ENCODE measurements around the gene COG5. TPM values are rescaled to one million over a fixed set of nuclear protein-coding genes. Genes with fewer than 3 reads are reported as not detected.

Gene COG5
- total RNA-seq, 2 experiments from 2014 or later, result 34.1 to 35.5 TPM

DNA sequence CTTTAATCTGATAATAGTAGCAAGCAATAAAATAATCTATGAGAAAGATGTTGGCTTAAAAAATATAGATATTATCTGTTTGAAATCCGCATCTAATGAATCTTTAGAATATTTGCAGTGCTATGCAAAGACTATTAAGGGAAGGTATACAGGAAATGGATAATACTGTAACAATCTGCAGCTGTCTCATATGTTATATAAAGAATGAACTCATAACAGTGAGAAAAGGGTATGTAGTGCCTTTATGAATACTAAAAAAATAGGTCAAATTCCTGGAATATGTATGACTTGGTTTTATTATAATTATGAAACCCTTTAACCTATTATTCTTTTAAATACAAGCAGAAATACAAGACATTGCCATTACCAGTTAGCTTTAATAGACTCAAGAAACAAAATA is 198.9 kb downstream of the COG5 start:
- POLR2A ChIA-PET, result no interaction called here

DNA sequence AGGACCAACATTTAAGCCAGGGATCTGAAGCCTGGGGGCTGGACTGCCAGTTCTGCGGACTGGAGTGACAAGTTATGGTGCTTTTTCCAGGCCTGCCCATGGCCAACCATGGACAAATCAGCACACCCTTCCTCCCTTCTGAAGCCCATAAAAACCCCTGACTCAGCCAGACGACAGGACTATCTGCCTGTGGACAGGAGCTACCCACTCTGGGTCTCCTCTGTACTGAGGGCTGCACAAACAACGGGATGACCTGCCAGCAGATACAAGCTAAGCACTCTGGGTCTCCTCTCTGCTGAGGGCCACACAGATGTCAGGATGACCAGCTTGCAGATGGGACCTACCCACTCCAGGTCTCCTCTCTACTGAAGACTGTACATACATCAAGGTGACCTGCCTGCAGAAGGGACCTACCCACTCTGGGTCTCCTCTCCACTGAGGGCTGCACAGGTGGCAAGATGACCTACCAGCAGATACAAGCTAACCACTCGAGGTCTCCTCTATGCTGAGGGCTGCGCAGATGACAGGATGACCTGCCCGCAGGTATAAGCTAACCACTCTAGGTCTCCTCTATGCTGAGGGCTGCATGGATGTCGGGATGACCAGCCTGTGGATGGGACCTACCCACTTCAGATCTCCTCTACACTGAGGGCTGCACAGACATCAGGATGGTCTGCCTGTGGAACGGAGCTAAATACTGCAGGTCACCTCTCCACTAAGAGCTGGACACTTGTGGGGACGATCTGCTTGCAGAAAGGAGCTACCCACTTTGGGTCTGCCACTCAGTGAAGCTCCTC is 204.0 kb downstream of the COG5 start:
- POLR2A ChIA-PET, result no interaction called here
- H3K27ac Mint-ChIP-seq, result no peak overlapping the region
- H3K4me3 Mint-ChIP-seq, result no peak overlapping the region
- ATAC-seq (no peak), DNase-seq (no peak)
- peaks cover 51% of the 10 kb centered on the region for H3K36me3 Mint-ChIP-seq (ENCODE audit: low read depth)
- CTCF ChIA-PET, result no interaction called here
- no peaks in the 10 kb centered on the region for H3K27me3 Mint-ChIP-seq
- intact Hi-C loops (cut with DNase I, micrococcal nuclease), result no loop called here
- peaks cover 9% of the 10 kb centered on the region for H3K9me3 Mint-ChIP-seq (ENCODE audit: low read depth)
- no peaks in the 10 kb centered on the region for H3K4me1 Mint-ChIP-seq

More for the DNA sequence above, 198.9 kb downstream of the COG5 start:
- H3K9me3 Mint-ChIP-seq (ENCODE audit: low read depth), result peaks cover 6% of the 10 kb centered on the region
- CTCF ChIA-PET, result interaction anchor here (0.6 to 0.7 kb wide), 2 partner anchors 11 to 506 kb away, joined by 3 read pairs; no protein-coding TSS in a partner anchor
- peaks cover 39% of the 10 kb centered on the region for H3K36me3 Mint-ChIP-seq (ENCODE audit: low read depth)
- no peak for ATAC-seq
- intact Hi-C loops (cut with DNase I, micrococcal nuclease), result no loop called here
- no peak for DNase-seq
- no peaks in the 10 kb centered on the region for H3K27me3 Mint-ChIP-seq
- H3K4me1 Mint-ChIP-seq, result no peaks in the 10 kb centered on the region
- no peak overlapping the region for H3K4me3 Mint-ChIP-seq
- H3K27ac Mint-ChIP-seq, result no peak overlapping the region

DNA sequence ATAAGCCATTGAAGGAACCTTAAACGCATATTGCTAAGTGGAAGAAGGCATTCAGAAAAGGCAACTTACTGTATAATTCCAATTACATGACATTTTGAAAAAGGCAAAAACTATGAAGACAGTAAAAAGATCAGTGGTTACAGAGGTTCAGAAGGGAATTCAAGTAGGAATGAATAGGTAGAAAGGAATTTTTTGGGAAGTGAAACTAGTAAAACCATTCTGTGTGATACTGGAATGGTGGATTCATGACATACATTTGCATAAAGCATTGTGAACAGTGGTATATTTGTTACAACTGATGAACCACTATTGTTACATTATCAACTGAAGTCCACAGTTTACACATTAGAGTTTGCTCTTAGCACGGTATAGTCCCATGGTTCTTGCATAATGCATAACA is 208.1 kb downstream of the COG5 start:
- ChIA-PET POLR2A (no interaction called here), CTCF (no interaction called here)
- H3K36me3 Mint-ChIP-seq (ENCODE audit: low read depth), result peaks cover 28% of the 10 kb centered on the region
- no peak overlapping the region for H3K27ac Mint-ChIP-seq
- H3K4me1 Mint-ChIP-seq, result no peaks in the 10 kb centered on the region
- DNase-seq (no peak), ATAC-seq (no peak)
- H3K27me3 Mint-ChIP-seq, result no peaks in the 10 kb centered on the region
- peaks cover 9% of the 10 kb centered on the region for H3K9me3 Mint-ChIP-seq (ENCODE audit: low read depth)
- intact Hi-C loops (cut with DNase I, micrococcal nuclease), result no loop called here
- H3K4me3 Mint-ChIP-seq, result no peak overlapping the region

DNA sequence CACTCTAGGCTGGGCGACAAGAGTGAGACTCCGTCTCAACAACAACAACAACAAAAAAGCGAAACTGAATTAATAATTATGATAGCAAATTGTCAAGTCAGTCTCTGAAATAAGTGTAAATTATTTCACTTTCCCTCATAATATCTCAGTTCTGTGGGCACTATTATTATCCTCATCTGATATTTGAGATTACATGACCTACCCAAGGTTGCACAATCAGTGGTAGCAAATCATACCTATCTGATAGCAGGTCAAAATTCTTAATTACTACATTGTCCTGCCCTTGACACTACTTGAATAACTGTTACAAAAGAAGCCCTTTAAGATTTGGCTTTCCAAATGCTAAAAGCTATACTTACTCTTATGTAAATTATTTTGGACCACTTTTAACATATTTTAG is 209.1 kb downstream of the COG5 start:
- POLR2A ChIA-PET, result no interaction called here
- ATAC-seq, result no peak
- H3K27ac Mint-ChIP-seq, result no peak overlapping the region
- peaks cover 1% of the 10 kb centered on the region for H3K9me3 Mint-ChIP-seq (ENCODE audit: low read depth)
- peaks cover 18% of the 10 kb centered on the region for H3K36me3 Mint-ChIP-seq (ENCODE audit: low read depth)
- H3K4me1 Mint-ChIP-seq, result no peaks in the 10 kb centered on the region
- CTCF ChIA-PET, result interaction anchor here (1.3 kb wide), 1 partner anchor 11 kb away, joined by 3 read pairs; no protein-coding TSS in a partner anchor
- H3K4me3 Mint-ChIP-seq, result no peak overlapping the region
- intact Hi-C loops (cut with DNase I, micrococcal nuclease), result no loop called here
- H3K27me3 Mint-ChIP-seq, result no peaks in the 10 kb centered on the region
- DNase-seq, result no peak

DNA sequence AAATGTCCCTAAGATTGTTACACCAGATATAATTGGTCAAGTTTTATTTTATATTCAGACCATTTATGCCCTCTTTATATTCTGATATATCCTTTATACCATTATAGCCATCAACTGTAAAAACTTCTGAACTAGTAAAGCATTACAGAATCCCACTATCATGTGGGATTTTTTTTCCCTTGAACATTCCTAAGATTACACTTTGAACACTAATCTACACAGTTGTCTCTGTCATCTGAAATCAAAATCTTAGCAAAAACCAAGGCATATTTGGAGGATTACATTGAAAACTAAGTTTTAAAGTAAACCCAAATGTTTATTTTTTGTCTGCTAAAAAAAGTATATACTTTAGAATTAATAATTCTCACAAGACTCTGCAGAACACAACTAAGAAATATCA is 210.0 kb downstream of the COG5 start:
- intact Hi-C loops (cut with DNase I, micrococcal nuclease), result no loop called here
- CTCF ChIA-PET, result interaction anchor here (1.3 kb wide), 1 partner anchor 11 kb away, joined by 3 read pairs; no protein-coding TSS in a partner anchor
- POLR2A ChIA-PET, result no interaction called here
- no peak for DNase-seq
- Mint-ChIP-seq H3K36me3 (ENCODE audit: low read depth) (peaks cover 9% of the 10 kb centered on the region), H3K4me1 (no peaks in the 10 kb centered on the region), H3K9me3 (ENCODE audit: low read depth) (no peaks in the 10 kb centered on the region), H3K27ac (no peak overlapping the region), H3K27me3 (no peaks in the 10 kb centered on the region), H3K4me3 (no peak overlapping the region)
- ATAC-seq, result no peak

DNA sequence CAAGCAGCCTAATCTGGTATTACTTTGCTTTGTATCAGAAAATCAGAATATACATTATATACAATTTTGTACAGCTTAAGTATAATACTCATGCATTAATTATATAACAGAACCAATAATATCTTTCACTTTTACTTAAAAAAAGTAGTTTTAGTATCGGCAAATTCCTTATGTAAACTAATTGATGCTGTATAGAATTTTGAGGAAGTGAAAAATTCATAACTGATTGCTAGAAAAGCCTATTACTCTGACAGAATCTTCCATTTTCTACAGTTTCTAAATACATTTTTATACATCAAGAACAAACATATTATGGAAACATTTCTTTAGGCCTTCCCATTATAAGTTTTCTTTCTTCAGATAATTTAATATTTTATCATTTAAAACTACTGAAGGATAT is 217.8 kb downstream of the COG5 start:
- POLR2A ChIA-PET, result no interaction called here
- Mint-ChIP-seq H3K27ac (no peak overlapping the region), H3K27me3 (no peaks in the 10 kb centered on the region), H3K4me3 (no peak overlapping the region), H3K9me3 (ENCODE audit: low read depth) (peaks cover 6% of the 10 kb centered on the region), H3K36me3 (ENCODE audit: low read depth) (peaks cover 17% of the 10 kb centered on the region), H3K4me1 (no peaks in the 10 kb centered on the region)
- ATAC-seq (no peak), DNase-seq (no peak)
- intact Hi-C loops (cut with DNase I, micrococcal nuclease), result no loop called here
- CTCF ChIA-PET, result no interaction called here

DNA sequence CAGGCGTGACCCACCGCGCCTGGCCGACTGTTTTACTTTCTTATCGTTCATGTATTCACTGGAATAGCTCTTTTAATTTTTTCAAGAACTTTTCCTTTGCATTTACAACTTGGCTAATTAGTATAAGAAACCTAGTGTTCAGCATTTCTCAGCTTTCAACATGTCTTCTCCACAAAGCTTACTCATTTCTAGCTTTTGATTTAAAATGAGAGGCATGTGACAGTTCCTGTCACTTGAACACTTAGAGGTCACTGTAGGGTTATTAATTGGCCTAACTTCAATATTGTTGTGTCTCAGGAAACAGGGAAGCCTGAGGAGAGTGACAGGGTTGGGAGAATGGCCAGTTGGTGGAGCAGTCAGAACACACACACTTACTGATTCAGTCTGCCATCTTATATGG is 218.9 kb downstream of the COG5 start:
- H3K27me3 Mint-ChIP-seq, result no peaks in the 10 kb centered on the region
- DNase-seq, result no peak
- H3K27ac Mint-ChIP-seq, result no peak overlapping the region
- peak; percentile 30 for ATAC-seq
- ChIA-PET POLR2A (no interaction called here), CTCF (interaction anchor here (1.0 to 1.3 kb wide), 2 partner anchors 11 to 30 kb away, joined by 3 to 4 read pairs; no protein-coding TSS in a partner anchor)
- intact Hi-C loops (cut with DNase I, micrococcal nuclease), result no loop called here
- peaks cover 2% of the 10 kb centered on the region for H3K4me1 Mint-ChIP-seq
- H3K9me3 Mint-ChIP-seq (ENCODE audit: low read depth), result peaks cover 6% of the 10 kb centered on the region
- no peak overlapping the region for H3K4me3 Mint-ChIP-seq
- peaks cover 22% of the 10 kb centered on the region for H3K36me3 Mint-ChIP-seq (ENCODE audit: low read depth)

DNA sequence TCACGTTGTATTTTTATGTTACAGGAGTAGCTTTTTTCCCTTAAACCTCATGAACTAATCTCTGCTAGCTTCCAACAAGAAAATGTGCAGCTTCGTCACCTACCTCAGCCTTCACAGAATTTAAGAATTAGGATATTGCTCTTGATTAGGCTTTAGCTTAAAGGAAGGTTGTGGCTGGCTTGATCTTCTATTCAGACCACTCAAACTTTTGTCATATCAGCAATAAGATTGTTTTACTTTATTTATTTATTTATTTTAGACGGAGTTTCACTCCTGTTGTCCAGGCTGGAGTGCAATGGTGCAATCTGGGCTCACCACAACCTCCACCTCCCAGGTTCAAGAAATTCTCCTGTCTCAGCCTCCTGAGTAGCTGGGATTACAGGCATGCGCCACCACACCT is 219.4 kb downstream of the COG5 start:
- POLR2A ChIA-PET, result no interaction called here
- DNase-seq, result no peak
- CTCF ChIA-PET, result interaction anchor here (1.0 to 1.3 kb wide), 2 partner anchors 11 to 30 kb away, joined by 3 to 4 read pairs; no protein-coding TSS in a partner anchor
- Mint-ChIP-seq H3K4me3 (no peak overlapping the region), H3K27me3 (no peaks in the 10 kb centered on the region), H3K36me3 (ENCODE audit: low read depth) (peaks cover 22% of the 10 kb centered on the region), H3K27ac (no peak overlapping the region), H3K9me3 (ENCODE audit: low read depth) (peaks cover 6% of the 10 kb centered on the region), H3K4me1 (peaks cover 2% of the 10 kb centered on the region)
- intact Hi-C loops (cut with DNase I, micrococcal nuclease), result no loop called here
- ATAC-seq, result no peak

DNA sequence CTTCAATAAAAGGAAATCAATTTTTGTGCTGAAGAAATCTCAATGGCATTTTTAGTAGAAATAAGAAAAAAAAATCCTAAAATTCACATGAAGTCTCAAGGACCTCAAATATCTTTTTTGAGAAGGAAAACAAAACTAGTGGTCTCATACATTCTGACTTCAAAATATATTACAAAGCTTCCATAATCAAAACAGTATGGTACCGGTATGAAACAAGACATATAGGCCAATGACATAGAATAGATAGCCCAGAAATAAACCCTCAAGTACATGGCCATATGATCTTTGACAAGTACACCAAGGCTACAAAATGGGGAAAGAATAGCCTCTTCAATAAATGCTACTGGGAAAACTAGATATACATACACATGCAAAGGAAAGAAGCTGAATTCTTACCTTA is 225.6 kb downstream of the COG5 start:
- ATAC-seq (no peak), DNase-seq (no peak)
- Mint-ChIP-seq H3K4me3 (no peak overlapping the region), H3K4me1 (peaks cover 11% of the 10 kb centered on the region), H3K9me3 (ENCODE audit: low read depth) (peaks cover 2% of the 10 kb centered on the region), H3K36me3 (ENCODE audit: low read depth) (peaks cover 13% of the 10 kb centered on the region), H3K27me3 (no peaks in the 10 kb centered on the region), H3K27ac (no peak overlapping the region)
- intact Hi-C loops (cut with DNase I, micrococcal nuclease), result no loop called here
- POLR2A ChIA-PET, result no interaction called here
- CTCF ChIA-PET, result interaction anchor here (0.6 to 1.2 kb wide), 2 partner anchors 12 to 23 kb away, joined by 3 to 4 read pairs; no protein-coding TSS in a partner anchor

DNA sequence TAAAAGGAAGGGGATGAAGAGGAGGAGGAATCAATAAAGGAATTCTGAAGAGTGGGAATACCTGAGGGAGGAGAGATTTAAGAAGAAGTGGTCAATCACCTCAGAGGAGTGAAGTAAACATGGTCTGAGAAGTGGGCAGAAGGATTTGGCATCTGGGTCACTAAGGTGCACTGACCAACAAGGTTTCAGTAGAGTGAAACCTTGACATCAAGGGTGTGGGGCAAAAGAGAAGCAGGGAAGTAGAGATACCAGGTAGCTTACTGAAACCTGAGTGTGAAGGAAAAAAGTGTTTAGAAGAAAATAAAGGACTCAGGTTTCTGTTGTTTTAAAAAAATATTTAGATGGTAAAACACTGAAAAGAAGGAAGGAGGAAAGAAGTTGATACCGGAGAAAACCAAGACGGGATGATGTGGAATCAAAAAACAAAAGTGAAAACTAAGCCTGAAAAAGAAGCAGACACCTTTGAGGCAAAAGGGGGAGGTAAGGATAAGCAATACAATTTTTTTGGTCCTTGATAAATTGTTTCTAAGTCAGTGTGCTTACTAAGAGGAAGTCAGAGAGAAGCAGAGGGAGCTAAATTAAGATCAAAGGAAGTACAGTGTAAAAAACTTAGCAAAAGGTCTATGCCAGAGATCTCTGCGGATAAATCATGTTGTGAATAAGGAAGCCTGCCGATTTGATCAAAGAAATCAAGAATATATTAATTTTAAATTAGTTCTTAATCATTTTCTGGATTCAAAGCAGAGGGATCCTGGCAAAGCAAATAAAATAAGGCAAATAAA is 231.0 kb downstream of the COG5 start:
- no peak for DNase-seq
- H3K27ac Mint-ChIP-seq, result no peak overlapping the region
- H3K4me3 Mint-ChIP-seq, result peak overlapping the region; percentile 21
- no peaks in the 10 kb centered on the region for H3K27me3 Mint-ChIP-seq
- no peaks in the 10 kb centered on the region for H3K9me3 Mint-ChIP-seq (ENCODE audit: low read depth)
- intact Hi-C loops (cut with DNase I, micrococcal nuclease), result no loop called here
- H3K4me1 Mint-ChIP-seq, result peaks cover 17% of the 10 kb centered on the region
- H3K36me3 Mint-ChIP-seq (ENCODE audit: low read depth), result peaks cover 2% of the 10 kb centered on the region
- ChIA-PET CTCF (interaction anchor here (0.9 to 1.6 kb wide), 3 partner anchors 8 to 12 kb away, joined by 3 to 6 read pairs (median 4); no protein-coding TSS in a partner anchor), POLR2A (interaction anchor here (0.6 kb wide), 1 partner anchor 254 kb away, joined by 3 read pairs; no protein-coding TSS in a partner anchor)
- no peak for ATAC-seq

DNA sequence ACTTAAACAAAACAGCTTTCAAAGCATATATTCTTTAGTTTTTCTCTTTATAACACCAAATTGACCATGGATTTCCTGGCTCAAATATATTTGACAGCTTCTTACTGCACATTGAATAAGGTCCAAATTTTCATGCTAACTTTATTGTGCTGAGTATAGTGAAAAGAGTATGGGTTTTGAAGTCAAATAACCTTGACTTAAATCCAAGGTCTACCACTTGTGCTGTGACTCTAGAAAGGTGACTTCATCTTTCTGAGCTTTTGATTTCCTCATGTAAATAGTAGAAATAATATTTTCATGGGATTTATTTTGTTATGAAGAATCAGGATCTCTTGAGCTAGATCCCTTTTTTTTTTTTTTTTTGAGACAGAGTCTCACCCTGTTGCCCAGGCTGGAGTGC is 233.2 kb downstream of the COG5 start:
- intact Hi-C loops (cut with DNase I, micrococcal nuclease), result no loop called here
- Mint-ChIP-seq H3K27ac (no peak overlapping the region), H3K4me3 (no peak overlapping the region), H3K4me1 (peaks cover 17% of the 10 kb centered on the region), H3K9me3 (ENCODE audit: low read depth) (no peaks in the 10 kb centered on the region), H3K36me3 (ENCODE audit: low read depth) (peaks cover 8% of the 10 kb centered on the region), H3K27me3 (no peaks in the 10 kb centered on the region)
- CTCF ChIA-PET, result interaction anchor here (0.9 to 1.4 kb wide), 2 partner anchors 10 to 183 kb away, joined by 3 read pairs; no protein-coding TSS in a partner anchor
- ATAC-seq, result no peak
- no peak for DNase-seq
- POLR2A ChIA-PET, result no interaction called here
